Measurements from ENCODE around the gene SLBP. TPM values are rescaled to one million over a fixed set of nuclear protein-coding genes. Genes with fewer than 3 reads are reported as not detected.

Gene SLBP
- total RNA-seq, 1 experiment from 2014 or later, result 98.3 TPM

GRCh38 chr4:1750381-1751154 lies 38.4 kb upstream of the SLBP start:
- no peaks in the 10 kb centered on the region for H4K20me1 ChIP-seq (ENCODE audit: low read length)
- POLR2A ChIA-PET (ENCODE audit: unreplicated experiment), result no interaction called here
- no peak overlapping the region for H3K4me3 ChIP-seq (ENCODE audit: low read length)
- H3K9me2 ChIP-seq (replicated peaks; ENCODE audit: low read length), result no peaks in the 10 kb centered on the region
- no peaks in the 10 kb centered on the region for H3K79me2 ChIP-seq (ENCODE audit: low read length)
- no peaks in the 10 kb centered on the region for H3F3A ChIP-seq (ENCODE audit: low read length, unreplicated experiment)
- no peaks in the 10 kb centered on the region for H3K9me3 ChIP-seq (ENCODE audit: low read length)
- H3K36me3 ChIP-seq (ENCODE audit: low read depth, low read length), result no peaks in the 10 kb centered on the region
- ATAC-seq, result no peak
- H3K27ac ChIP-seq (ENCODE audit: low read length), result no peak overlapping the region
- CTCF ChIA-PET, result no interaction called here
- DNase-seq, result no peak
- no peaks in the 10 kb centered on the region for H3K27me3 ChIP-seq (ENCODE audit: low read length)
- no TSS peak for BruUV-seq (replicated peaks)
- H2AFZ ChIP-seq (ENCODE audit: low read length), result no peak overlapping the region
- no peaks in the 10 kb centered on the region for H3K4me1 ChIP-seq (ENCODE audit: insufficient read depth, low read length)
- no peak for TF ChIP-seq CTCF (conservative IDR thresholded peaks at IDR 0.05; ENCODE audit: low read depth, low read length)
- no peak for TF ChIP-seq EZH2 (IDR thresholded peaks at IDR 0.05; ENCODE audit: low read length, unreplicated experiment)
- TF ChIP-seq EZH2phosphoT487 (IDR thresholded peaks at IDR 0.05; ENCODE audit: borderline replicate concordance, low read length), result no peak
- intact Hi-C loops (cut with micrococcal nuclease), result no loop called here
- H3K4me2 ChIP-seq (ENCODE audit: low read length), result no peak overlapping the region
- no peak overlapping the region for H3K9ac ChIP-seq (ENCODE audit: low read length)

- Histone ChIP-seq H3K4me2 (ENCODE audit: low read length) (no peak overlapping the region), H2AFZ (ENCODE audit: low read length) (no peak overlapping the region), H3K9ac (ENCODE audit: low read length) (no peak overlapping the region), H3K4me1 (ENCODE audit: insufficient read depth, low read length) (no peaks in the 10 kb centered on the region), H3K4me3 (ENCODE audit: low read length) (no peak overlapping the region), H3K9me3 (ENCODE audit: low read length) (no peaks in the 10 kb centered on the region), H3K79me2 (ENCODE audit: low read length) (no peaks in the 10 kb centered on the region), H3K36me3 (ENCODE audit: low read depth, low read length) (no peaks in the 10 kb centered on the region), H3K9me2 (replicated peaks; ENCODE audit: low read length) (no peaks in the 10 kb centered on the region), H3K27ac (ENCODE audit: low read length) (no peak overlapping the region), H3K27me3 (ENCODE audit: low read length) (no peaks in the 10 kb centered on the region), H4K20me1 (ENCODE audit: low read length) (no peaks in the 10 kb centered on the region), H3F3A (ENCODE audit: low read length, unreplicated experiment) (no peaks in the 10 kb centered on the region)
- ATAC-seq (no peak), DNase-seq (no peak)
- BruUV-seq (replicated peaks), result no TSS peak
- CTCF ChIA-PET, result no interaction called here
- intact Hi-C loops (cut with micrococcal nuclease), result no loop called here
- no peak for TF ChIP-seq EZH2 (IDR thresholded peaks at IDR 0.05; ENCODE audit: low read length, unreplicated experiment)
- POLR2A ChIA-PET (ENCODE audit: unreplicated experiment), result no interaction called here
These were observed 37.7 kb upstream of the SLBP start for GRCh38 chr4:1749826-1750225.

GRCh38 chr4:1749370-1749769 lies 37.3 kb upstream of the SLBP start:
- no peak for DNase-seq
- ChIA-PET CTCF (no interaction called here), POLR2A (ENCODE audit: unreplicated experiment) (no interaction called here)
- Histone ChIP-seq H3F3A (ENCODE audit: low read length, unreplicated experiment) (no peaks in the 10 kb centered on the region), H3K9me3 (ENCODE audit: low read length) (no peaks in the 10 kb centered on the region), H3K27ac (ENCODE audit: low read length) (no peak overlapping the region), H3K4me1 (ENCODE audit: insufficient read depth, low read length) (no peaks in the 10 kb centered on the region), H3K4me3 (ENCODE audit: low read length) (no peak overlapping the region), H3K9me2 (replicated peaks; ENCODE audit: low read length) (no peaks in the 10 kb centered on the region), H3K79me2 (ENCODE audit: low read length) (no peaks in the 10 kb centered on the region), H3K9ac (ENCODE audit: low read length) (no peak overlapping the region), H4K20me1 (ENCODE audit: low read length) (no peaks in the 10 kb centered on the region), H3K36me3 (ENCODE audit: low read depth, low read length) (no peaks in the 10 kb centered on the region), H3K4me2 (ENCODE audit: low read length) (no peak overlapping the region), H2AFZ (ENCODE audit: low read length) (no peak overlapping the region), H3K27me3 (ENCODE audit: low read length) (no peaks in the 10 kb centered on the region)
- ATAC-seq, result no peak
- TF ChIP-seq EZH2 (IDR thresholded peaks at IDR 0.05; ENCODE audit: low read length, unreplicated experiment), result no peak
- TF ChIP-seq CTCF (conservative IDR thresholded peaks at IDR 0.05; ENCODE audit: low read depth, low read length), result no peak
- BruUV-seq (replicated peaks), result no TSS peak
- intact Hi-C loops (cut with micrococcal nuclease), result no loop called here
